Astrocyte of the spinal cord (primary cell): ENCODE data around the gene SND1.

Source experiments
- DNase-seq: peaks from one replicate; pipeline ENCODE4 v3.0.0; 2011; ENCODE audit warnings: low read depth, low spot score
- H3K4me3 ChIP-seq: 2 replicates; pipeline ENCODE4 v1.5.1; 2011; ENCODE audit warnings: low read depth, mild to moderate bottlenecking, low read length, moderate library complexity
- in situ Hi-C: cut with HindIII; loops from 2 replicates; pipeline ENCODE4 v1.10.0; 2017; ENCODE audit warnings: low sequenced_read_pairs
- TF ChIP-seq, protein P1 (sequence below): IDR thresholded peaks from 2 replicates; pipeline ENCODE4 v1.5.1; 2012; ENCODE audit warnings: low read depth, mild to moderate bottlenecking, low read length, inconsistent platforms

The SND1 gene

DNA sequence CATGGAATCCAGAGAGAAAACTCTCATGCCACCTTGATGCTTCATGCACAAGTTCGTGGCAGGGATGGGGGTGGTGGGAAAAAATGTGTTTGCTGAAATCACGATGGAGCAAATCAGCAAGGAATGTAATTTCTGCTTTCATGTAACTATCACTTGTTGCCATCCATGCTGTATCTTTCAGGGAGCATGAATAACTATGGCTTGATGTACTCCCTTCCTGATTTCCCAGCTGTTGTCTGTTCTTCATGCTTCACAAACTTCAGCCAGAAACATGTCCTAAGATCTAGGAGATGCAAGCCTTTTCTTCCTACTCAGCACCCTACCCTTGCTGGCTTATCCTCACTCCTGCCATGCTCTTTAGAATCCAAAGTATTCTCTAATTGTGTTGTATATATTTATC lies 315.3 kb downstream of the SND1 start:
- DNase-seq, result no peak
- TF ChIP-seq, protein P1, sequence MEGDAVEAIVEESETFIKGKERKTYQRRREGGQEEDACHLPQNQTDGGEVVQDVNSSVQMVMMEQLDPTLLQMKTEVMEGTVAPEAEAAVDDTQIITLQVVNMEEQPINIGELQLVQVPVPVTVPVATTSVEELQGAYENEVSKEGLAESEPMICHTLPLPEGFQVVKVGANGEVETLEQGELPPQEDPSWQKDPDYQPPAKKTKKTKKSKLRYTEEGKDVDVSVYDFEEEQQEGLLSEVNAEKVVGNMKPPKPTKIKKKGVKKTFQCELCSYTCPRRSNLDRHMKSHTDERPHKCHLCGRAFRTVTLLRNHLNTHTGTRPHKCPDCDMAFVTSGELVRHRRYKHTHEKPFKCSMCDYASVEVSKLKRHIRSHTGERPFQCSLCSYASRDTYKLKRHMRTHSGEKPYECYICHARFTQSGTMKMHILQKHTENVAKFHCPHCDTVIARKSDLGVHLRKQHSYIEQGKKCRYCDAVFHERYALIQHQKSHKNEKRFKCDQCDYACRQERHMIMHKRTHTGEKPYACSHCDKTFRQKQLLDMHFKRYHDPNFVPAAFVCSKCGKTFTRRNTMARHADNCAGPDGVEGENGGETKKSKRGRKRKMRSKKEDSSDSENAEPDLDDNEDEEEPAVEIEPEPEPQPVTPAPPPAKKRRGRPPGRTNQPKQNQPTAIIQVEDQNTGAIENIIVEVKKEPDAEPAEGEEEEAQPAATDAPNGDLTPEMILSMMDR, result no peak
- no peak overlapping the region for H3K4me3 ChIP-seq
- in situ Hi-C loops, result no loop called here

DNA sequence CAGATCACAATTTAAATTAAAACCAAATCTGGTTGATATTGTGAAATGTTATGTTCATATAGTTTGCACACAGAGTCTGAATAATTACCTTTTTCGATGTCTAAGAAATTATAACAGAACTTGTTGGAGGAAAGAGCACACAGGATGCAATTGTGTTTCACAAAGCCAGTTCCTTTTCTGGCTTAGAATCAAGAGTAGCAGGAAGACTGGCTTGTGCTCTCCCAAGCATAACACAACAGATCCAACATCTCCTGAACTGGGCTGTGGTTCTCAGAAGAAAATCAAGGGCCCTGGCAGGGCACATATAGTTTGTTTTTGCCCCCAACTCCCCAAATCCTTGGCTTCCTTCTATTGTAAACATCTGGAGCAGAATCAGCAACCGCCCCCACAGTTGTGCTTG lies 316.6 kb downstream of the SND1 start:
- TF ChIP-seq, protein P1, result no peak
- in situ Hi-C loops, result no loop called here
- no peak overlapping the region for H3K4me3 ChIP-seq
- no peak for DNase-seq

DNA sequence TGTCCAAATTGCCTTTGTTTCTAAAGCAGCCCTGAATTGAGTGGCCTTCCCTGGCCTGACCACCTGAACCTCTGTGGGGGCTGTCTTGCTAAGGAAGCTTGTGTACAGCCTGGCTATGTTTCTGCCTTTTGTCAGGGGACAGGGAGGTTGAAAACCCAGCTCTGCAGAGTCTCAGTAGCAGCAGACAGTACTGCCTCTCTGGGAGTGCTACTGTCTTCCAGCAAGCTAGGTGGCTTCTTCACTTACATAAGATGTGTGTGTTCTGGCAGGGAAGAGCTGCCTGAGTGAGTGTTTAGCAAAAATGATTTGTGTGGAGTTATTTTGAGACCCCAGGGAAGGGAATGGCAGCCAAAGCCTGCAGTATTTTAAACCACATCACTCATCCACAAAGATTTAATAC lies 321.8 kb downstream of the SND1 start:
- in situ Hi-C loops, result no loop called here
- TF ChIP-seq, protein P1, result no peak

DNA sequence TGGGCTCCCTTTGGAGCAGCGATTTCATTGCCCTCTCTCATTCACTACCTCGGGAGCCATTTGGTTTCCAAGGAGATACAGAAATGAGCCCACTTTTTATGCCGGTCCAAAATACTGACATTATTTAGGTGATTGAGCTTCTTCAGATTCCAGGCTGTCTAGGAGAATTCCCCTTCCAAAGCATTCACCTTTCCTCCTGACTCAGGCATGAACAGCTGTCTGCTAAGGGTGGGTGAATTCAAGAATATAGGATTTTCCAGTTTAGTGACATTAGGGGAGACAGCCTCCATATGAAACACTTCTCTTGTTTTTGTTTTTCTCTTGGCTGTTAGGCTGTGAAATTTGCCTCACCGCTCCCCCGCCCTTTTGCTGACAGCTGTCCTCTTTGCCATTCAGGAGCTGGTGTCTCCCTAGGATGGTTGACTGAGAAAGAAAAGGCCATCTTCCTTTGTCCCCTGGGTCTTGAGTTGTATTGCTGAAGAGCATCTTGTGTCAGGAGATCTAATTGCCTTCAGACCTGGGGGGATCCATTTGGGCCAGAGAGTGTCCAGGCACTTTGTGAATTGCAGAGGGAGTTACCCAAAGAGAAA lies 322.5 kb downstream of the SND1 start:
- TF ChIP-seq, protein P1, result no peak
- in situ Hi-C loops, result no loop called here
- DNase-seq, result no peak
- no peak overlapping the region for H3K4me3 ChIP-seq

More for the DNA sequence above, 321.8 kb downstream of the SND1 start:
- no peak overlapping the region for H3K4me3 ChIP-seq
- DNase-seq, result no peak

DNA sequence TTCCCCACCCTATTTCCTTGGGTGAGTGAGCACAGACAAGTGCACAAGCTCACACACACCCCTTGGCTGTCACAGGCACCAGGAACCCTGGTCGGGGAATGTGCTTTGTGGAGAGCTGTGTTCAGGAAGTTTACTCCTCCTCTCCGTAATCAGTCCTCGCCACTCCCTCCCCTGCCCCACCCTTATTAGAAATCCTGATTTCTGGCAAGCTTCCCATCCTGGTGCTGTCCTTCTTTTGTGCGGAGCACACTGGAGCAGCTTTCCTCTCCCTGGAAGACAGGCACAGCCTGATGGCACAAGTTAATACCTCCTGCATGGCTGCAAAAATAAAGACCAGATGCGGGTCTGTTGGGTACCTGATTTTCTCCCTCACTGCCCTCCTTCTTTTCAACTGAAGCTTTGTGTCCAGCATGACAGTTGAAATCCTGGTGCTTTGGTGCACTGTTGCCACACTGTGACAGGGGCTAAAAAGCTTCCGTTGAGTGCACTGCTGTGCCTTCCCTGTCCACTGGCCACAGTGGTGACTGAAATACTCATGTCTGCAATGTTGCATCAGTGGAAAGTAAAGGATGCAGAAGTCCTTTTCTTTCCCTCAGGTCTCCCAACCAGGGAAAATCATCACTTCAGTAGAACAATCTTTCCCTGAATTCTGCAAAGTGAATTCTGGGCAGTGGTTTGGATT lies 324.2 kb downstream of the SND1 start:
- peak; percentile 12 for DNase-seq
- H3K4me3 ChIP-seq, result no peak overlapping the region
- in situ Hi-C loops, result no loop called here
- TF ChIP-seq, protein P1, result no peak

DNA sequence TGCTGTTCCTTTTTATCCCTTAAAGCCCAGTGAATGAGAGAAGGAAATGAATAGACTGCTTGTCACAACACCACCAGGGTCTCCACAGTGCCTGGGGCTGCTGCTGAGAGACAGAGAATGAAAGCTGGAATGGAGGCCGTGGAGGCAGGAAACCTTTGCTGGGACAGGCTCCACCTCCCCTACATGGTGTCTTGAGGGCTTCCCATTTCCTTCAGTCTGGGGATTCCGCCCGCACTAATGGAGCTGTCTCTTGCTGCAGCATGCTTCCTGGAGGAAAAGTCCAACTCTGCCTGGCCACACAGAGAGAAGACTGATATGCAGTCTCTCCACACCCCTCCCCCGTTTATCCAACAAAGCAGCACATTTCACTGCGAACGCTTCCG lies 324.7 kb downstream of the SND1 start:
- H3K4me3 ChIP-seq, result no peak overlapping the region
- no peak for DNase-seq
- in situ Hi-C loops, result no loop called here
- TF ChIP-seq, protein P1, result no peak
